ENCODE measurements around the gene MGST3.

GRCh38 chr1:165645654-165646366 is 14.8 kb downstream of the MGST3 start:
- TF ChIP-seq POLR2A (IDR thresholded peaks at IDR 0.05; ENCODE audit: low read depth, low read length) (no peak), CTCF (conservative IDR thresholded peaks at IDR 0.05; ENCODE audit: low read depth, low read length) (no peak), ELK1 (IDR thresholded peaks at IDR 0.05; ENCODE audit: borderline replicate concordance, low read depth, low read length) (no peak), MAZ (IDR thresholded peaks at IDR 0.05; ENCODE audit: borderline replicate concordance, low read depth, low read length) (no peak)
